Skeletal muscle satellite cell (primary cell): ENCODE data around the gene VPREB3.
A peak's percentile ranks its signal among the peaks of the same experiment; 100 is the strongest.

Experiments
- H3K27me3 ChIP-seq: 2 replicates; pipeline ENCODE4 v1.7.0; 2013; ENCODE audit warnings: low read length; ENCODE audit not compliant: control insufficient read depth, insufficient read depth
- H3K36me3 ChIP-seq: 2 replicates; pipeline ENCODE4 v1.7.0; 2013; ENCODE audit warnings: mild to moderate bottlenecking, control low read depth, low read length; ENCODE audit not compliant: insufficient read depth
- H3K4me1 ChIP-seq: 2 replicates; pipeline ENCODE4 v1.7.0; 2013; ENCODE audit warnings: low read length; ENCODE audit not compliant: control insufficient read depth, insufficient read depth
- H3K4me2 ChIP-seq: 2 replicates; pipeline ENCODE4 v1.7.0; 2013; ENCODE audit warnings: mild to moderate bottlenecking, low read length
- H3K4me3 ChIP-seq: 2 replicates; pipeline ENCODE4 v1.7.0; 2013; ENCODE audit warnings: low read length
- H3K9ac ChIP-seq: 2 replicates; pipeline ENCODE4 v1.7.0; 2013; ENCODE audit warnings: mild to moderate bottlenecking, low read depth, low read length, moderate library complexity
- H3K9me3 ChIP-seq: replicated peaks from 2 replicates; pipeline ENCODE4 v1.7.0; 2013; ENCODE audit warnings: mild to moderate bottlenecking, control low read depth, low read length

The VPREB3 gene

GRCh38 chr22:23716811-23717801 is 37.1 kb downstream of the VPREB3 start:
- Histone ChIP-seq H3K4me1 (peaks cover 12% of the 10 kb centered on the region), H3K4me2 (peak overlapping the region; percentile 93), H3K9me3 (no peaks in the 10 kb centered on the region), H3K27me3 (no peaks in the 10 kb centered on the region), H3K4me3 (peak overlapping the region; percentile 96), H3K9ac (peak overlapping the region; percentile 85), H3K36me3 (peaks cover 16% of the 10 kb centered on the region)

DNA sequence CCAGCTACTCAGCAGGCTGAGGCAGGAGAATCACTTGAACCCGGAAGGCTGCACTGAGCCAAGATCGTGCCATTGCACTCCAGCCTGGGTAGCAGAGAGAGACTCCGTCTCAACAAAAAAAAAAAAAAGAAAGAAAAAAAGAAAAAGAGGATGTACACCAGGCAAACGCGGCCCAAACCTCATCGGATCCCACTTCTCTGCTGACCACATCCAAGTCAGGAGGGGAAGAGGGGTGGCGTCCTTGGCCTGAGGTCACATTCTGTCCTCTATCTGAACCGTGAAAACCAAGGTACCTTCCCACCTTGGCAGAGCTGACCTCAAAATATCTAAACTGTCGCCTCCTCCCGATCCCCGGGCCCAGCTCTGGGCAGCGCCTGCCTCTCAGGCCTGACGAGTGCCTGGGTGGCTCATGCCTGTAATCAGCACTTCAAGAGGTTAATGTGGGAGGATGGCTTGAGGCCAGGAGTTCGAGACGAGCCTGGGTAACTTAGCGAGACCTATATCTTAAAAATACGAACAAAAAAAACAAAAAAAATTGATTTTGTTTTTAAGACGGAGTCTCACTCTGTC is 38.3 kb downstream of the VPREB3 start:
- peaks cover 16% of the 10 kb centered on the region for H3K36me3 ChIP-seq
- H3K27me3 ChIP-seq = no peaks in the 10 kb centered on the region
- peak overlapping the region; percentile 96 for H3K4me3 ChIP-seq
- peaks cover 12% of the 10 kb centered on the region for H3K4me1 ChIP-seq
- H3K9me3 ChIP-seq = no peaks in the 10 kb centered on the region
- H3K4me2 ChIP-seq = peak overlapping the region; percentile 93
- H3K9ac ChIP-seq = no peak overlapping the region

DNA sequence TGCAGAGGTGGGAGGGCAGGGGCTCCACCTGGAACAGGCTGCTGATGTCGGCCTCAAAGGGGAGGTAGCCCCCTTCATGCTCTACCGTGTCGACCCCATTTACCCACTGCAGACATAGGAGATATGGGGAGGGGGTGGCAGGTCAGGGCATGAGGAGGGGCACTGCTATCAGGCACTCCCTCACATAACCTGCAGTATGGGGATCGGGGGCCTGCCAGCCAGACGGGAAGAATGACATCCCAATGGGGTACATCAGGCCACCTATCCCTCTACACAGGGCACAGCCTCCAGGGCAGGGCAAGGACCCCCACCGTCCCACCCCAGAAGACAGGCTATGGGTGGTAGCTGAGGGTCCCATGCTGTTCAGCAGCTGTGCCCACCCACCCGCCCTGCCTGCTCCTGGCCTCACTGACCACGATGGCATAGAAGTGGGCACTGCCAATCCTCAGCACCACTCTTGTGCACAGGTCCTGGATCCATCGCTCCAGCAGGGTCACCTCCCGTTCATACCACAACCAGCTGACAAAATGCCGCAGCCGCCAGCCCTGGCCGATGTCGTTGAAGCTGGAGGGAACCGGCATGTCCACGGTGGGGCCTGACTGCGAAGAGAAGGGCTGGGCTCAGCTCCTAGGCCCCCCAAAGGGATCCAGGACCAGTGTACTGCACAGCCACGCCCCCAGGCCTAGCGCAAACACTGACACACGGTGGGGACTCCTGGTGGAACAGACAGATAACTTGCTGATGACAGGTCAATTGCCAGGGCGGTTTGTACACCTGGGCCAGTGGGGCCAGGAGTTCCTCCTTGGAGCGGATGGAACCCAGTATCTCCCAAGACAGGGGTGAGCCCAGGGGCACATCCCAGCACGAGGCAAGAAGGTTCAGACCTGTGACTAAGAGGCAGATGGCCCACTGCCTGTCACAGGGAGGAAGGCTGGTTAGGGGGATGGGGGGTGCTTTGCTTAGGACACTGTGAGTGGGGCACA is 39.3 kb downstream of the VPREB3 start:
- no peaks in the 10 kb centered on the region for H3K9me3 ChIP-seq
- no peak overlapping the region for H3K9ac ChIP-seq
- no peak overlapping the region for H3K4me2 ChIP-seq
- no peak overlapping the region for H3K4me3 ChIP-seq
- peaks cover 26% of the 10 kb centered on the region for H3K36me3 ChIP-seq
- no peaks in the 10 kb centered on the region for H3K27me3 ChIP-seq
- H3K4me1 ChIP-seq = peaks cover 12% of the 10 kb centered on the region

- Histone ChIP-seq H3K27me3 (no peaks in the 10 kb centered on the region), H3K4me2 (no peak overlapping the region), H3K36me3 (peaks cover 36% of the 10 kb centered on the region), H3K4me1 (peaks cover 12% of the 10 kb centered on the region), H3K9ac (no peak overlapping the region), H3K4me3 (no peak overlapping the region), H3K9me3 (no peaks in the 10 kb centered on the region)
Measured at GRCh38 chr22:23713696-23714595, 40.3 kb downstream of the VPREB3 start.

GRCh38 chr22:23712256-23712655 is 42.0 kb downstream of the VPREB3 start:
- H3K4me1 ChIP-seq = peaks cover 9% of the 10 kb centered on the region
- no peak overlapping the region for H3K4me2 ChIP-seq
- no peaks in the 10 kb centered on the region for H3K27me3 ChIP-seq
- H3K9me3 ChIP-seq = no peaks in the 10 kb centered on the region
- H3K4me3 ChIP-seq = no peak overlapping the region
- H3K9ac ChIP-seq = no peak overlapping the region
- H3K36me3 ChIP-seq = peaks cover 45% of the 10 kb centered on the region

DNA sequence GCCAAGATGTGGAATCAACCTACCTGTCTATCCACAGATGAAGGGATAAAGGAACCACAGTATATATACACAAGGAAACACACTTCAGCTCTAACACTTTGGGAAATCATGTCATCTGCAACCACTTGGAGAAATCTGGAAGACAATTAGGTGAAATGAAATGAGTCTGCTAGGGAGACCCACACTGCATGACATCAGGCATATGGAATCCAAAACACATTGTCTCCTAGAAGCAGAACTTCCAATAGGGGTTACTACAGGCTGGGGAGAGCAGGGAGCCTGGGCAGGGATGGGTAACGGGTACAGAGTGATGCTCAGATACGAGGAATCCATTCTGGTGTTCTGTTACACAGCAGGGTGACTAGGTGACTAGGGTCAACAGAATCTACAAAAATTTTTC is 45.1 kb downstream of the VPREB3 start:
- Histone ChIP-seq H3K9me3 (no peaks in the 10 kb centered on the region), H3K9ac (no peak overlapping the region), H3K4me1 (no peaks in the 10 kb centered on the region), H3K36me3 (peaks cover 72% of the 10 kb centered on the region), H3K4me2 (no peak overlapping the region), H3K4me3 (no peak overlapping the region), H3K27me3 (no peaks in the 10 kb centered on the region)

- Histone ChIP-seq H3K9me3 (no peaks in the 10 kb centered on the region), H3K9ac (no peak overlapping the region), H3K27me3 (no peaks in the 10 kb centered on the region), H3K4me3 (no peak overlapping the region), H3K36me3 (peaks cover 64% of the 10 kb centered on the region), H3K4me2 (no peak overlapping the region), H3K4me1 (no peaks in the 10 kb centered on the region)
Measured at GRCh38 chr22:23708270-23708669, 46.0 kb downstream of the VPREB3 start.

DNA sequence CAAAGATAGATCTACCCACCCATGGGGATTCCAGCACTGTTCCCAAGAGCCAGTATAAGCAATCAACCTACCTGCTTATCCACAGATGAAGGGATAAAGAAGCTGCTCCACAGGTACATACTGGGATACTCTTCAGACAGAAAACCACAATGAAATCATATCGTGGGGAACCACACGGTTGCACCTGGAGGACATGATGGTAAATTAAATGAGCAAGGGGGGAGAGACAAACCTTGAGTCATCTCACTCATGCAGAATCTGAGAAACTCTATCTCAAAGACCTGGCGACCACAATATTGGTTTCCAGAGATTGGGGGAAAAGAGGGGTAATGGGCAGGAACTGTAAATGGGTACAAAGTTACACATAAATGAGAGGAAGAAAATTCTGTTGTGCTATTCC is 48.9 kb downstream of the VPREB3 start:
- H3K4me1 ChIP-seq = peaks cover 5% of the 10 kb centered on the region
- no peak overlapping the region for H3K9ac ChIP-seq
- no peak overlapping the region for H3K4me2 ChIP-seq
- no peak overlapping the region for H3K4me3 ChIP-seq
- H3K9me3 ChIP-seq = no peaks in the 10 kb centered on the region
- no peaks in the 10 kb centered on the region for H3K27me3 ChIP-seq
- H3K36me3 ChIP-seq = peaks cover 61% of the 10 kb centered on the region

DNA sequence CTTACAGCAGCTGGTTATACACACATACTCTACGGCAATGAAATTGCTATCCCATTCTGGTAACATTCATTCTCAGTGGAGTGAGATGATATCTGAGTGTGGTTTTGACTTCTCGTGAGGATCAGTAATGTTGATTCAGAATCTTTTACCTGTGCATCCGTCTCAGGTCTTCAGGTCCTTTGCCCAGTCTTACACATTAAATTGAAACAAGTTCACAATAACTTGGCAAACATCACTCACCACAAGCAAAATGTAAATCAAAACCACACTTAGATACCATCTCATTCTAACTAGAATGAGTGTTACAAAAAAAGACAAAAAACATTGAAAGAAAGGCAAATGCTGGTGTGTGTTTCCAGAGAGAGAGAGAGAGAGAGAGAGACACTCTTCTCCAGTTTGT is 49.4 kb downstream of the VPREB3 start:
- H3K4me3 ChIP-seq = no peak overlapping the region
- no peak overlapping the region for H3K4me2 ChIP-seq
- H3K4me1 ChIP-seq = peaks cover 5% of the 10 kb centered on the region
- no peaks in the 10 kb centered on the region for H3K9me3 ChIP-seq
- H3K27me3 ChIP-seq = no peaks in the 10 kb centered on the region
- H3K9ac ChIP-seq = no peak overlapping the region
- peaks cover 61% of the 10 kb centered on the region for H3K36me3 ChIP-seq

DNA sequence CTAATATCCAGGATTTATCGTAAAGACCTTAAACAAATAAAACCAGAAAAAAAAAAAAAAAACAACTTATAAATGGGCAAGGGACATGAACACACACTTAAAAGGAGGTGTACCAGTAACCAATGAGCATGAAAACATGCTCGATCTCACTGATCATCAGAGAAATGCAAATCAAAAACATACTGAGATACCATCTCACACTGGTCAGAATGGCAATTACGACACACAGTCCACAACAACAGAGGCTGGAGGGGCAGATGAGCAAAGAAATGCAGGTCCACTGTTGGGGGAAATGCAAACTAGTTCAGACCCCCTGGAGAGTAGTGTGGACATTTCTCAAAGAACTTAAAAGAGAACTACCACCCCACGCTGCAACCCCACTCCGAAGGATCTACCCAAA is 50.2 kb downstream of the VPREB3 start:
- no peak overlapping the region for H3K4me2 ChIP-seq
- no peaks in the 10 kb centered on the region for H3K27me3 ChIP-seq
- no peak overlapping the region for H3K9ac ChIP-seq
- no peaks in the 10 kb centered on the region for H3K9me3 ChIP-seq
- H3K4me3 ChIP-seq = no peak overlapping the region
- peaks cover 5% of the 10 kb centered on the region for H3K4me1 ChIP-seq
- peaks cover 55% of the 10 kb centered on the region for H3K36me3 ChIP-seq
